AG09309 (cell line): Measurements from ENCODE around the gene AMDHD1.

ENCODE experiments used
- DNase-seq: peaks from one replicate; pipeline ENCODE4 v3.0.0-alpha.2; 2010; ENCODE audit warnings: low read depth
- H3K4me3 ChIP-seq: 2 replicates; pipeline ENCODE4 v1.5.1; 2011; ENCODE audit warnings: mild to moderate bottlenecking, low read depth, low read length, moderate library complexity; ENCODE audit not compliant: control insufficient read depth
- CTCF ChIP-seq: IDR thresholded peaks from 2 replicates; pipeline ENCODE4 v1.5.1; 2011; ENCODE audit warnings: mild to moderate bottlenecking, low read depth, low read length, inconsistent platforms; ENCODE audit not compliant: insufficient read depth, control insufficient read depth; ENCODE audit errors: missing control alignments

Gene AMDHD1

DNA sequence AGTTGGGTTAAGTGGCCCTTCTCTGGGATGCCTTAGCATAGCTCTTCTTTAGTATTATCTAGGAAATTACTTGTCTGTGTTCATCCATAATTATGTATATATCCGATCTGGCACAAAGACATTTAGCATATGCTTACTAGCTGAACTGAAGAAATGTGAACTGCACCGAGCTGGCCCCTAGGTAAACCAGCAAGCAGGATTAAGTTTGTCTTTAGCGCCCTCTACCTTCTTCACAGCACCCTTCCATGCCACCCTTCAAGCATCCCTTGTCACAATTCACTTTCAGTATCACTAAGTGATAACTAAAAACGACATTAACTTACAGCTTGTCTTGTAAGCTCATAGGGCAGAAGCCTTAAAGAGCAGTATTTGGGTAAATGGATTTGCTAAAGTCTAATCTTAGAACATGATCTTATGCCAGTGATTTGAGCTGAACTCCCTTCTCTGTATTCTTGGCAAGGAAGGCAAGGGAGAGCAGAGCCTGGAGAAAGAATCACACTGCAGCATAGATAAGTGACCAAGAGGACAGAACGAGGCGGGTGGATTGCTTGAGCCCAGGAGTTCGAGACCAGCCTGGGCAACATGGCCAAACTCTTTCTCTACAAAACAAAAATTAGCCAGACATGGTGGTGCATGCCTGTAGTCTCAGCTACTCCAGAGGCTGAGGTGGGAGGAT, 55.6 kb downstream of the AMDHD1 start:
- TF ChIP-seq CTCF: peak; percentile 64
- H3K4me3 ChIP-seq: no peak overlapping the region
- peak; percentile 32 for DNase-seq

GRCh38 chr12:95999484-95999883, 56.4 kb downstream of the AMDHD1 start:
- no peak for DNase-seq
- TF ChIP-seq CTCF: no peak
- no peak overlapping the region for H3K4me3 ChIP-seq

DNA sequence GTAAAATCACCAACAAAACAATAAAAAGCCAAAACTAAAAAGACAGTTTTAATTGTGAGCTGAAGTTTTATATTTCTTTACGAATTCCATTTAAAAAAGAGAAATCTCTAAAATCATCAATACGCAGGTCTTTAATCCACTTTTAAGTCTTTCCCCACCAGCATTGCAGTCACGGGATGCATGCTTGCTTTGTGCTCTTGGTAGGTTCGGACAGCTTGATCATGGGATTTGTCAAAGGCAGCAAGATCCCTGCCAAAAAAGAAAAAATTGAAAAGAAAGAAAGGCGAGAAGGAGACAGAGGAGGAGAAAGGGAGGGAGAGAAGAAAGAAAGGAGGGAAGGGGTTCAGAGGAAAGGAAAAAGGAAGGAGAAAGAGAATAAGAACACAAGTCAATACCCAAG, 57.7 kb downstream of the AMDHD1 start:
- no peak for TF ChIP-seq CTCF
- H3K4me3 ChIP-seq: no peak overlapping the region
- no peak for DNase-seq

DNA sequence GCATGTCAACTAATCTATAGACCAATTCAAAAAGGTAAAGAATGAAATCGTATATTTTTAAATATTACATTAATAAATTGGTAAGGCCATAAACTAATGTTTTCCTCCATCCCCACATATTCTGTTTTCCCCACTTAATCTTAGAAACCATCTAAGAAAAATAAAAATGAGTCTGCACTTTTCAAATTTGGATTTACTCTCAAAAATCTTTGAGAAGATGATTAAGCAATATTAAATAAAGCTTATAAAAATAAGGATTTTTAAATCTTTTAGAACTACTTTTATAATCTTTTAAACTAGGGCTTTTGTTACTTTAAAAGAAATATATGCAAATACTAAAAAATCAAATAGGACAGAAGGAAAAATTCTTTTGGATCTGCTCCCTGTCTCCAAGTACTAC, 63.6 kb downstream of the AMDHD1 start:
- H3K4me3 ChIP-seq: no peak overlapping the region
- no peak for DNase-seq
- TF ChIP-seq CTCF: no peak

DNA sequence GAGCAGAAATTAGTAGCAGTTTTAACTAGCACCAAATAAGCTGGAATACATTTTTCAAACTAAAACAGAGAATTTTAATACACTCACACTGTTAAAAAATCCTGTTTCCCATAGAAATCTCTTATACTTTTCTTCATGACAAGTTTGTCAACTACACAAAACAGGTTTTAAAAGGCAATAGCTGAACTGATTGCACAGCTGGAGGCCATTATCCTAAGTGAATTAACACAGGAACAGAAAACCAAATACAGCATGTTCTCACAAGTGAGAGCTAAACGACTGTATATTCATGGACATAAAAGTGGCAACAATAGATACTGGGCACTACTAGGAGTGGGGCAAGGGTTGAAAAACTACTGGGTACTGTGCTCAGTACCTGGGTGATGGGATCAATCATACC, 64.6 kb downstream of the AMDHD1 start:
- no peak overlapping the region for H3K4me3 ChIP-seq
- no peak for TF ChIP-seq CTCF
- no peak for DNase-seq

DNA sequence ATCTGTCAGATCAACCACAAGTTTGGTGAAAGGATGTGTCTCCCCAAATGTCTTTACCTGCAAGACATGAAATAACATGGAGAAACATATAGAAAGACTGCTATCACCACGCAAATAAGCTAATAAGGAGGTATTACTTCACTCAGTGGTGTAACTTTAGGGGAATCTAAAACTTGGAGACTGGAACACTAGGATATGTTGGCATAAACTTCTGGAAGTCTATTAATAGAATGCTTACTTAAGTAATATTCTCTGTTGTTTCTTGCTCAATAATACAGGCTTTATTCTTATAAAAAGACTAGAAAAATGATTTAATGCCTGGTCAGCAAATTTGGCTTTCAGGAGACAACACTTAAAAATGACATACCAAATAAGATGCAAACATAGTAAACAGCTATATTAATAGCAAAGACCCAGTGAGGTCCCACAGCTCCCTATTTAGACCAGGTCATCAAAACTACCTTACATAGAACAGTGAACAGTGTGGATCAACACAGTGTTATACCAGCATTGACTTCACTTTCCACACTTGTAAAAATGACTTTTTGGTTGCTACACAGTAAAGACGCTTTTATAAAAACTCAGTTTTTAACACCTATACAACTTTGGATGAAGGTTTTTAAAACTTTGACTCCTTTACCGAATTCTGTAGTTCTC, 71.9 kb downstream of the AMDHD1 start:
- no peak for DNase-seq
- no peak for TF ChIP-seq CTCF
- H3K4me3 ChIP-seq: no peak overlapping the region
